Liver (tissue), 3 donors: ENCODE measurements around the gene FMO3.

ENCODE experiments used
- EGR1 ChIP-seq, 2 donors: IDR thresholded peaks; 2 replicates each; pipeline ENCODE4 v1.6.1; 2016 to 2018; ENCODE audit warnings: antibody characterized with exemption in 2 of 2, low read depth in 2 of 2
- FOXA1 ChIP-seq: IDR thresholded peaks from 2 replicates; pipeline ENCODE4 v1.6.1; 2016; ENCODE audit warnings: antibody characterized with exemption
- GABPA ChIP-seq, 2 donors: IDR thresholded peaks in 1 of 2; conservative IDR thresholded peaks in 1 of 2; 2 replicates each; pipeline ENCODE4 v1.6.1; 2016; ENCODE audit warnings: antibody characterized with exemption in 2 of 2, mild to moderate bottlenecking in 1 of 2, moderate library complexity in 1 of 2
- HNF4A ChIP-seq, 2 donors: conservative IDR thresholded peaks; 2 replicates each; pipeline ENCODE4 v1.6.1; 2016; ENCODE audit warnings: antibody characterized with exemption in 2 of 2, mild to moderate bottlenecking in 2 of 2
- JUND ChIP-seq, 2 donors: IDR thresholded peaks; 2 replicates each; pipeline ENCODE4 v1.6.1; 2016; ENCODE audit warnings: antibody characterized with exemption in 2 of 2
- NR2F2 ChIP-seq: IDR thresholded peaks from 2 replicates; pipeline ENCODE4 v1.6.1; 2016; ENCODE audit warnings: antibody characterized with exemption
- RAD21 ChIP-seq, 2 donors: IDR thresholded peaks; 2 replicates each; pipeline ENCODE4 v1.6.1; 2016; ENCODE audit warnings: antibody characterized with exemption in 2 of 2, mild to moderate bottlenecking in 2 of 2
- SP1 ChIP-seq: IDR thresholded peaks from 2 replicates; pipeline ENCODE4 v1.6.1; 2018; ENCODE audit warnings: antibody characterized with exemption, mild to moderate bottlenecking
- TAF1 ChIP-seq: conservative IDR thresholded peaks from 2 replicates; pipeline ENCODE4 v1.6.1; 2016; ENCODE audit warnings: antibody characterized with exemption, mild to moderate bottlenecking
- ZBTB33 ChIP-seq: IDR thresholded peaks from 2 replicates; pipeline ENCODE4 v1.6.1; 2016; ENCODE audit warnings: antibody characterized with exemption
- TF ChIP-seq, protein P1 (sequence below): fragments of 150-350 bp; IDR thresholded peaks from 2 replicates; pipeline ENCODE4 v1.5.1; 2017; ENCODE audit warnings: improper control_type of control experiment, low read depth, low read length; ENCODE audit not compliant: missing input control
- TF ChIP-seq, protein P2 (sequence below): IDR thresholded peaks from 2 replicates; pipeline ENCODE4 v1.6.1; 2016; ENCODE audit warnings: antibody characterized with exemption
- TF ChIP-seq, protein P3 (sequence below): IDR thresholded peaks from 2 replicates; pipeline ENCODE4 v1.6.1; 2016; ENCODE audit warnings: antibody characterized with exemption, mild to moderate bottlenecking
- TF ChIP-seq, protein P4 (sequence below): IDR thresholded peaks from 2 replicates; pipeline ENCODE4 v1.6.1; 2016; ENCODE audit warnings: antibody characterized with exemption
- donor health status: healthy.
- donor health status: healthy.

GRCh38 chr1:171158096-171158495 lies 67.4 kb downstream of the FMO3 start:
- TF ChIP-seq, protein P1, sequence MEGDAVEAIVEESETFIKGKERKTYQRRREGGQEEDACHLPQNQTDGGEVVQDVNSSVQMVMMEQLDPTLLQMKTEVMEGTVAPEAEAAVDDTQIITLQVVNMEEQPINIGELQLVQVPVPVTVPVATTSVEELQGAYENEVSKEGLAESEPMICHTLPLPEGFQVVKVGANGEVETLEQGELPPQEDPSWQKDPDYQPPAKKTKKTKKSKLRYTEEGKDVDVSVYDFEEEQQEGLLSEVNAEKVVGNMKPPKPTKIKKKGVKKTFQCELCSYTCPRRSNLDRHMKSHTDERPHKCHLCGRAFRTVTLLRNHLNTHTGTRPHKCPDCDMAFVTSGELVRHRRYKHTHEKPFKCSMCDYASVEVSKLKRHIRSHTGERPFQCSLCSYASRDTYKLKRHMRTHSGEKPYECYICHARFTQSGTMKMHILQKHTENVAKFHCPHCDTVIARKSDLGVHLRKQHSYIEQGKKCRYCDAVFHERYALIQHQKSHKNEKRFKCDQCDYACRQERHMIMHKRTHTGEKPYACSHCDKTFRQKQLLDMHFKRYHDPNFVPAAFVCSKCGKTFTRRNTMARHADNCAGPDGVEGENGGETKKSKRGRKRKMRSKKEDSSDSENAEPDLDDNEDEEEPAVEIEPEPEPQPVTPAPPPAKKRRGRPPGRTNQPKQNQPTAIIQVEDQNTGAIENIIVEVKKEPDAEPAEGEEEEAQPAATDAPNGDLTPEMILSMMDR: no peak
- TF ChIP-seq ZBTB33 (no peak), RAD21 (IDR thresholded peaks at IDR 0.05) (no peak), JUND (IDR thresholded peaks at IDR 0.05) (no peak), SP1 (no peak), HNF4A (conservative IDR thresholded peaks at IDR 0.05) (no peak), TAF1 (no peak), GABPA (IDR thresholded peaks at IDR 0.05 in 1 of 2, conservative IDR thresholded peaks at IDR 0.05 in 1 of 2) (no peak), NR2F2 (no peak), EGR1 (IDR thresholded peaks at IDR 0.05; ENCODE audit: low read depth in 2 of 2) (no peak), FOXA1 (no peak)
- TF ChIP-seq, protein P2, sequence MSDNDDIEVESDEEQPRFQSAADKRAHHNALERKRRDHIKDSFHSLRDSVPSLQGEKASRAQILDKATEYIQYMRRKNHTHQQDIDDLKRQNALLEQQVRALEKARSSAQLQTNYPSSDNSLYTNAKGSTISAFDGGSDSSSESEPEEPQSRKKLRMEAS: no peak
- TF ChIP-seq, protein P3, sequence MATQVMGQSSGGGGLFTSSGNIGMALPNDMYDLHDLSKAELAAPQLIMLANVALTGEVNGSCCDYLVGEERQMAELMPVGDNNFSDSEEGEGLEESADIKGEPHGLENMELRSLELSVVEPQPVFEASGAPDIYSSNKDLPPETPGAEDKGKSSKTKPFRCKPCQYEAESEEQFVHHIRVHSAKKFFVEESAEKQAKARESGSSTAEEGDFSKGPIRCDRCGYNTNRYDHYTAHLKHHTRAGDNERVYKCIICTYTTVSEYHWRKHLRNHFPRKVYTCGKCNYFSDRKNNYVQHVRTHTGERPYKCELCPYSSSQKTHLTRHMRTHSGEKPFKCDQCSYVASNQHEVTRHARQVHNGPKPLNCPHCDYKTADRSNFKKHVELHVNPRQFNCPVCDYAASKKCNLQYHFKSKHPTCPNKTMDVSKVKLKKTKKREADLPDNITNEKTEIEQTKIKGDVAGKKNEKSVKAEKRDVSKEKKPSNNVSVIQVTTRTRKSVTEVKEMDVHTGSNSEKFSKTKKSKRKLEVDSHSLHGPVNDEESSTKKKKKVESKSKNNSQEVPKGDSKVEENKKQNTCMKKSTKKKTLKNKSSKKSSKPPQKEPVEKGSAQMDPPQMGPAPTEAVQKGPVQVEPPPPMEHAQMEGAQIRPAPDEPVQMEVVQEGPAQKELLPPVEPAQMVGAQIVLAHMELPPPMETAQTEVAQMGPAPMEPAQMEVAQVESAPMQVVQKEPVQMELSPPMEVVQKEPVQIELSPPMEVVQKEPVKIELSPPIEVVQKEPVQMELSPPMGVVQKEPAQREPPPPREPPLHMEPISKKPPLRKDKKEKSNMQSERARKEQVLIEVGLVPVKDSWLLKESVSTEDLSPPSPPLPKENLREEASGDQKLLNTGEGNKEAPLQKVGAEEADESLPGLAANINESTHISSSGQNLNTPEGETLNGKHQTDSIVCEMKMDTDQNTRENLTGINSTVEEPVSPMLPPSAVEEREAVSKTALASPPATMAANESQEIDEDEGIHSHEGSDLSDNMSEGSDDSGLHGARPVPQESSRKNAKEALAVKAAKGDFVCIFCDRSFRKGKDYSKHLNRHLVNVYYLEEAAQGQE: no peak
- TF ChIP-seq, protein P4, sequence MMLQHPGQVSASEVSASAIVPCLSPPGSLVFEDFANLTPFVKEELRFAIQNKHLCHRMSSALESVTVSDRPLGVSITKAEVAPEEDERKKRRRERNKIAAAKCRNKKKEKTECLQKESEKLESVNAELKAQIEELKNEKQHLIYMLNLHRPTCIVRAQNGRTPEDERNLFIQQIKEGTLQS: no peak
